ENCODE data around the gene ZNF423. TPM values are rescaled to one million over a fixed set of nuclear protein-coding genes. Genes with fewer than 3 reads are reported as not detected.
"Not testable (repeated sequence)": the region's sequence is repeated elsewhere in the genome, so short reads cannot be mapped to it uniquely, and the experiment has no call there.

The ZNF423 gene
- total RNA-seq, 1 experiment from 2014 or later, result 0.20 TPM

GRCh38 chr16:49871824-49872223 lies 15.9 kb upstream of the ZNF423 start:
- DNase-seq (ENCODE audit: low read depth), result not testable (repeated sequence)

DNA sequence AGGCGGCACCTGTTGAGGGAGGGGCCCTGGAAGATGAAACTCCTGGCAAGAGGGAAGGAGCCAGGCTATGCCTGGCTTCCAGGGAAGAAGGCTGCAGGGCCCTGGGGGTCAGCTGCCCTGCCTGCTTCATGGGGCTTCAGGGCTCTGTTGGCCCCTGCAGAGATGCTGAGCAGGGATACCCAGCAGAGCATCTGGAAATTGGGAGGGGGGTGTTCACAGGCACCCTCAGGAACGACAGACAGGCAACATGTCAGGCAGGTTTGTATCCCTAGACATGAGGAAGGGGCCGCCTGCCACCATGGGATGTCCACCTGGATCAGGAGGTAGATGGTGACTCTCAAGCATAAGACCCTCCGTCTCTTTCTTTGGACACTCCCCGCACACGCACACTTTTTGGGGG lies 13.8 kb upstream of the ZNF423 start:
- DNase-seq (ENCODE audit: low read depth), result no peak

GRCh38 chr16:49867796-49868668 lies 12.1 kb upstream of the ZNF423 start:
- DNase-seq (ENCODE audit: low read depth), result no peak

GRCh38 chr16:49867234-49867633 lies 11.3 kb upstream of the ZNF423 start:
- DNase-seq (ENCODE audit: low read depth), result no peak

- DNase-seq (ENCODE audit: low read depth), result no peak
Measured at GRCh38 chr16:49866595-49867071, 10.7 kb upstream of the ZNF423 start.

DNA sequence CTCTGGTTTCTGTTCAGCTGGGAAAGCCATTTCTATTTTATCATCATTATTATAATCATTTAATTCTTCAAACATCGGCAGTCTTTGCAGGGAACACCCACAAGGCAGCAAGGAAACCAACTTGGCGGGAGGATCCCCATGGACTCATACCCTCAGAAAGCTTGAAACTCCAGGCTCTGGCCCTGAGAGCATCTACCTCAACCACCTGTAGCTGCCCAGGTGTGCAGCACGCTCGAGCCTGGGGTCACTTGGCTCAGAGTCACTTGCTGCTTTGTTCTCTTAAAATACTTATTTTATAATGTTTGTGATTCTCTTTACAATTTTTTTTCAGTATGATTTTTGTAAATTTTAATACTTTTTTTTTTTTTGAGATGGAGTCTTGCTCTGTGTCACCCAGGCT lies 6.8 kb upstream of the ZNF423 start:
- DNase-seq (ENCODE audit: low read depth), result no peak

GRCh38 chr16:49861299-49861698 lies 5.4 kb upstream of the ZNF423 start:
- DNase-seq (ENCODE audit: low read depth), result no peak

DNA sequence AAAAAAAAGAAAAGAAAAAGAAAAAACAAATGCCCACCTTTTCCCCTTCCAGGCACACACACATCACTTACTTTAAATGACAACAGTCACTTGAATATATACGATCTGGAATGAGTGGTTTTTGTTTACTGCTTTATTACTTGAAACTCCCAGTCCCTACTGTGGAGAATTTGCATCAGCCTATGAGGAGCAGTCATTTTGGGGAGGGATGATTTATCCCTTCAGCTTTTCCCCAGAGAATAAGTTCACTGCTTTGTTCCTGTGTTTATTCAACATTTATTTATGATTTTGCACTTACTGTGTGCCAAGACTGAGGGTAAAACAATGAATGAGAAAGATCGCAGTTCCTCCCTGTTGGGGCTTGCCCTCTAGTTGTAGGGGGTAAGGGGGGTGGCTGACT lies 4.7 kb upstream of the ZNF423 start:
- DNase-seq (ENCODE audit: low read depth), result no peak

GRCh38 chr16:49859125-49859811 lies 3.4 kb upstream of the ZNF423 start:
- peak; percentile 15 for DNase-seq (ENCODE audit: low read depth)

GRCh38 chr16:49858200-49859124 lies 2.5 kb upstream of the ZNF423 start:
- peak; percentile 23 for DNase-seq (ENCODE audit: low read depth)

DNA sequence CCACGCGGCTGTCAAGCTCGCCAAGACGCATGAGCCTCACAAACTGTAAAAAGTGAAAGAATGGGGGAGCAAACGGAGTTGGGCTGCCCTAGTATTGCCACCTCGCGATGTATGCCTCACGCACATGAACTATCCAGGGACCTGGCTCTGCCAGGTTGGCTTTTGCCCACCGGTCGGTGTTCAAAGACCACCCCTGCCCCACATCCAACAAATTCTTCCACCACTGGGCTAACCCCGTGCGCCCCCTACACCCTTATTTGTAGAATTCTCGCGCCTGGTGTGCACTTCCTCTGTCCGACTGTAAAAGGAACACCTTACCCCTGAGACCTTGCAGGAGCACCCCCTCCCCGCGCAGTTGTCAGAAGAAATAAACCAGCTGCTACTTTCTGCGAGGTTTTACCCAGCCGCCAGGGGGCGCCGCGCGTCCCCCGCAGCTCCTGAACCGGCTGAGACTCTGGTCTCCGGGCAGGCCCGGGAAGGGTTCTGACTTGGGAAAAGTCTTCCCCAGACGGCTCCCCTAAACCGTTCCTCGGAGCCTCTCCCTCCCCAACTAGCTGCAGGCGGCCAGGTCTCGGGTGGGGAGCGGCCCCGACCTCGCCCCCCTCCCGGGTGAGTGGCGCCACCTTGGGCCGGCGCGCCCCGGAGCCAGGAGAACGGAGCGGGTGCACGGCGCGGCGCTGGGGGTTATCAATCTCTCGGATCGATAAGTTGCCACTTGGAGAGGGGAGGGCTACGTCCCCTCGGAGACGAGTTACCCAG lies 1.7 kb upstream of the ZNF423 start:
- DNase-seq (ENCODE audit: low read depth), result peak; percentile 40

- peak; percentile 70 for DNase-seq (ENCODE audit: low read depth)
Measured at GRCh38 chr16:49856672-49857330, 889 bp upstream of the ZNF423 start.

GRCh38 chr16:49855280-49855821 lies 561 bp downstream of the ZNF423 start:
- peak; percentile 65 for DNase-seq (ENCODE audit: low read depth)

GRCh38 chr16:49854796-49855203 lies 1.1 kb downstream of the ZNF423 start:
- no peak for DNase-seq (ENCODE audit: low read depth)

DNA sequence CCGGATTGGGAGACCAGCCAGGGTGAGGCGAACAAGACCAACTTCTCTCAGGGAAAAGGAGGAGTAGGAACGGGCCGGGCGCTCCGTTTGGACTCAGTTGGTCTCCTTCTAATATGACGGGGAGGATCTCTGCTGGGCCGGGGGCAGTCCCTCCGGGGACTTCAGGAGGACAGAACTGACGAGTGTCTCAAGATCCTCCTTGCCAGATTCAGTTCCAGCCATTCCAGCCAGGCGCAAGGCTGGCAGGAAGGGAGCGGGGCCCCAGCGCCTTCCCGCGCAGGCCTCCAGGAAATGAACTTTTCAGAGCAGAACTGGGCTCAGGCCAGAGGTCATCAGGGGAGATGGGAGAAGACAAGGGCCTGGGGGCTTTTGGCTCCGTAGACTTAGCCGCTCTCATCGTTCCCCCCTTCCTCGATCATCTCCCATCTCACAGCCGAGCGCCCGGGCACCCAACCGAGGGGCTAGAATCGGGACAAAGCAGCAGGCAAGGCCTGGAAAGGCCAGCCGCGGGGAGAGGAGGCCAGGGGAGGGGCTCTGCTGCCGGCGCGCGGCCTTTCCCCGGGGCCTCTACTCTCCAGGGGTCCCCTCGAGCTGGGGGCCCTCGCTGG lies 1.6 kb downstream of the ZNF423 start:
- no peak for DNase-seq (ENCODE audit: low read depth)

DNA sequence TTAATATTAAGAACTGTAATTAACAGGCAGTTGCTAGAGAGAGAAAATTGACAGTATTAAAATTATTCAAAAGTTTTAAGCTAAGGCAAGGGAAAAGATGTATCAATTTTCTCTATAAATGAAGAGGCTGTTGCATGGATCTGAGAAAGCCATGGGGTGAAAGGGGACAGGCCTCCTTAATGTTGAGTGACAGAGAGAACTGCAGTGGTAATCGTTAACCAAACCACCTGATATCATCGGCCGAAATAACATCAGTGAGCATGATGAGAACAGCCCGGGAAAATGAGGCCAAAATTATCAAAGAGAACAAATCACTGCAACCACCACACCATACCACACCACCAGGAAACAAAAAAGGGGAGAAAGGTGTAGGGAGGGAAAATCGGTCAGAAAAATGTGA lies 3.6 kb downstream of the ZNF423 start:
- no peak for DNase-seq (ENCODE audit: low read depth)

DNA sequence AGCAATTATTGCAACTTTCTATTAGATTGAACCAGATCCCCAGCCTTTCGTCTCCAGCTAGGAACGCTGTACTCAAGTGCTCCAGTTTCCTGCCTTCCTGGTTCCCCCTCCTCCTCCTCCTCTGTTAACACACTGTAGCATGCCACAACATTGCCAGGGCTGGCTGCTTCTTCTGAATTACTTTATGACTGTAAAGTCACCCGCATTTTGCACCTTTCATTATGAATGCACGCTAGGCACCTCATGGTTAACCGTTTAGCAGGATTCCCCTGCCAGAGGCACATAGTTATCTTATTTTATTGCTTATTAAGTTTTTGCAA lies 4.5 kb downstream of the ZNF423 start:
- DNase-seq (ENCODE audit: low read depth), result no peak

DNA sequence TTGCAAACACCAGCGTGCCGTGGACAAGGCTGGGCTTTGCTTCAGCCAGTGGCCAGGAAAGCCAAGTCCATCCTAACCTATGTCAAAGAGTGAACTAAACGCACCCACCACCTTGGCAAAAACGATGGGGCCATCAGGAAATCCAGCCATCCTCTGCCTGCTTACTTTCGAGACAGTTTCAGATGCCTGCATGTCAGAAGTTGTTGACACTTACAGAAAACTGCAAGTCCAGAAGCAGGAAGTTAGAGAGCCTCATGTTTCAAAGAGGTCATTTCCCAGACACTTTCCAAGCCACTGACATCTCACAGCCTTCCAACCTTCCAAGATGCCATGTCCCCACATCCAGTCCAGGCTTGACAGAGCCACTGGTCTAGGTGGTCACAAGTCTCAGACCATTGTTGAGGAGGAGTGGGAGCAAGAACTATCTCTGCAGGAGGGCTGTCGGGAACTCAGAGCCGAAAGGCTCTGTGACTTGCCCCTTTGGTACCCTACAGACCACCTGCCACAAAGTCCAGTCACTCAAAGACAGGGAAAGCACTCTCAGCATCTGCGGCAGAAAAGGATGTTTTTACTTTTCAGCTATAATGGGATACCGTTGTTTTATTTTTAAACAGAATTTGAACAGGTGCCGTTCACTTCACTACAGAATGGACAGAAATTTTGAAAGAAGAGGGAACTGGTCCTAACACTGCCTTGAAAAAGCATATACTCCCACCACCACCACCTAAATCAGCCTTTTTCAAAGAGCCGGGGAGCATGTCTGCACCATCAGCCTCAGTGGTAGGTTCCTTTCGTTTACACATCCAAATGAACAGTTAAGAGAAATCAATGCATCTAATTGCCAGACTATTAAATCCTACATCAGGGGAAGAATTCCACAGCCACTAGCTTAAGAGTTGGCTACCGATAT lies 5.1 kb downstream of the ZNF423 start:
- no peak for DNase-seq (ENCODE audit: low read depth)

- no peak for DNase-seq (ENCODE audit: low read depth)
Measured at GRCh38 chr16:49849754-49850108, 6.2 kb downstream of the ZNF423 start.

All from M059J (cell line).